Activated CD8-positive, alpha-beta memory T cell treated with anti-CD3 and anti-CD28 coated beads, Interleukin-2, amount 50 U/mL, for 4 hours (primary cell): ENCODE data around the gene WWC1.
"Not testable (repeated sequence)": the region's sequence is repeated elsewhere in the genome, so short reads cannot be mapped to it uniquely, and the experiment has no call there.

Experiments
- DNase-seq: peaks from one replicate; pipeline ENCODE4 v3.0.0-alpha.2; 2020

The WWC1 gene

DNA sequence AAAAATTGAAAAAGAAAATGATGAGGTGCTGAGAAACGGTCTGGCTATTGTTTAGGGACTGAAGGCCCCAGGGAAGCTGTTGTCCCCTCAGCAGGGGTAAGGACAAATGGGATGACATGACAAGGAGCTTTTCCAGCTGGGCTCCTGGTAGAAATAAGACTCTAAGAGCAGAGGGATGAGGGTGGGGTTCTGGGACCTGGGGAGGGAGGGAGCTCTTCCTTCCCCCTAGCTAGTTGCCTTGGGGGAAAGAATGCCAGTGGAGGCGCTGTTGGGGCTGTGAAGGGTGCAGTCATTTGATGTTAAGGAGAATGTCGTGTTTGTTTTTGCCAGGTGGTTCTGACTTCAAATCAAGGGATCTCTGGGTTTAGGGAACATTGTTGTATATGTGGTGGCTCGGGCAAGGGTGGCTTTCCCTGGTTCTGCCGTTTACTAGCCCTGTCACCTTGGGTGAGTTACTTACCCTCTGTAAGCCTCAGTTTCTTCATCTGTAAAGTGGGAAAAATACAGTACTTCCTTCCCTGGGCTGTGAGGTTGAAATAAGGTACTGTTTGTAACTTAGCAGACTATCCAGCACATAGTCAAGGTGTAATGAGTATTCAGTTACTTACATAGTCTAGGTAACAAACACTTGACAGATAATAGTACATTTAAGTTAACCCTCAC lies 47.8 kb downstream of the WWC1 start:
- DNase-seq, result no peak

DNA sequence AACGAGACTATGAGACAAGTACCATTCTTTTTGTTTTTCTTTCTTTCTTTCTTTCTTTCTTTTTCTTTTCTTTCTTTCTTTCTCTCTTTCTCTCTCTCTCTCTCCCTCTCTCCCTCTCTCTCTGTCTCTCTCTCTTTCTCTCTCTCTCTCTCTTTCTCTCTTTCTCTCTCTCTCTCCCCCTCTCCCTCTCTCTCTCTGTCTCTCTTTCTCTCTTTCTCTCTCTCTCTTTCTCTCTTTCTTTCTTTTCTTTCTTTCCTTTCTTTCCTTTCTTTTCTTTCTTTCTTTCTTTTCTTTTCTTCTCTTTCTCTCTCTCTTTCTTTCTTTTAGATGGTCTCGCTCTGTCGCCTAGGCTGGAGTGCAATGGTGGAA lies 48.3 kb downstream of the WWC1 start:
- not testable (repeated sequence) for DNase-seq

DNA sequence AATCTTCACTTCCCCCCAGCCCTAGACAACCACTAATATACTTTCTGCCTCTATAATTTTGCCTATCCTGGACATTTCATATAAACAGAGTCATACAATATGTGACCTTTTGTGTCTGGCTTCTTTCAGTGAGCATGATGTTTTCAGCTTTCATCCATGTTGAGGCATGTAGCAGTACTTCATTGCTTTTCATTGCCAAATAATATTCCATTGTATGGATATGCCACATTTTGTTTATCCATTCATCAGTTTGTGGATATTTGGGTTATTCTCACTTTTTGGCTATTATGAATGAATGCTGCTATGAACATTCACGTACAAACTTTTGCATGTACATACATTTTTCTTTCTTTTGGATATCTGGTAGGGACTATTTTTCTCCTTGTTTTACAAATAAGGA lies 49.0 kb downstream of the WWC1 start:
- no peak for DNase-seq

DNA sequence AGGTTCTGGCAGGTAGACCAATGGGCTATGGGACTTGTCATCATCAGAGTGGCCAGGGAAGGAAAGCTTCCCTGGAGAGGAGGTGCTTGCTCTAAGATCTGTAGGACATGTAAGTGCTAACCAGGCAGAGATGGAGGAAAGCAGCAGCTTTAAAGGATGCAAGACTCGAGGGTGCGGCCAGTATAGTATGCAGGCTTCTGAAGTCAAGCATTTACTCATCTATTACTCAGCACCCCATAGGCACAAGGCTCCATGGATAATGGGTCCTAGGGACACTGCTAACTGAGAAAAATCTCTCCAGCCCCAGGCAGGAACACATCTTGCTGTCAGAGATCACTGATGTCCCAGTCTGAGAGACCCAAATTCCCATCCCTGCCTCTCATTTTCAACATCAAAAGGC lies 49.7 kb downstream of the WWC1 start:
- no peak for DNase-seq

DNA sequence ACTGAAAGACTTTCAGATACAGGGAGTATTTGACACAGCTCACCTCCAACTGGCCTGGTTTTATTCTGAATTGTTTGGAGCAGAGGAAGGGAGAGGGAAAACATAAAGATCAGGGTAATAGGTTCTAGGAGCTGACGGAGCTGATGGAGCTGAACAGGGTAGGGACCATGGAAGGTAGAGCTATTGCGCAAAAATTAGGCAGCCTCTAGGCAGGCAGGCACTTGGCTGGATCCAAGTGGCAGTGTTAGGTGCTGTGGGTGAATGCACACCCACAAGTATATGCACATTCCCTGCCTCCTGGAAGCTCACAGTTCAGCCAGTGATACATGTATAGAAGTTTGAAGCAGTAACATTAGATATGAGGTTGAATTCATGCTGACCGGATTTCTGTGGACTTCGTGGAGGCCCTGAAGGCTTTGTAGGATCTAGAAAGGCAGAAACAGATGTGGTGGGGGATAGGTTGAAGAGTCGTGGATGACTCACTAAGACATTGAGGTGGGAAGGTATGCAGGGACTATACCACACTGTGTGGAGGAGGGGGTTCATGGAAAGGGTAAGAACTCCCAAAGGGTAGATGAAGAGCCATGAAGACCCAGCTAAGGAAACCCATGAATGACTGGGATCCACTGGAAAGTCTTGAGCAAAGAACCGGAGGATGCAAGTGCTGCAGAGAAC lies 50.8 kb downstream of the WWC1 start:
- DNase-seq, result no peak

DNA sequence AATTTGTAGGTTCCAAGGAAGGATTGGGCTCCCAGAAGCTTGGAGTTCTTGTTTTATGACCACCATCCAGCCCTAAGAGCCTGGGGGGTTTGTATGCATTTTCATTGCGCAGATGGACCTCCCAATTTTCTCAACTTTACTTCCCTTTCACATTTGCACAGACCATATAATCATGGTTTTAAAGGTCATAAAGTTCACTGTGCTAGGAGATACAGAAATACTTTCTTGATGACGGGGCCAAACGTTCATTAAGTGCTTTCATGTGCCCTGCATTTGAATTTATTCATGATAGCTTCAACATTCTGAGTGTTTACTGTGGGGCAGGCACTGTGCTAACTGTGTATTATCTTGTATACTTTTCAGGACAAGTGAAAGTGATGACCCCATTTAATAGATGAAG lies 51.5 kb downstream of the WWC1 start:
- no peak for DNase-seq

DNA sequence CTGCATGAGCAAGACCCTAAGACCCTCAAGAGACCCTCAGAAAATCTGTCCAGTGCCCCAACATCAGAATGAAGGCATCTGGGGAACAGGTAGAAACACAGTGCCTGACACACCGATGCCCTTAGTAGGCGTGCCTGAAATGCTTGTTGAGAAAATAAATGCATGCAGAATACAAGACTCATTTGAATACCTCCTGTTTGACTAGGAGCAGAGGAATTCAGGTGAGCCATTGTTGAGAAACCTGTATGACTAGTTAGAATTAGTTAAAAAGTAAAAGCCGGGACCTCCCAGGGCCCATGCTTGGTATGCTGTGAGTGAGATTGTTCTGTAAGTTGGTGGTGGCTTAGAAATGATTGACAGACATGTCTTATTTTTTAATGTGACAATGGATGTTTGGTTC lies 55.0 kb downstream of the WWC1 start:
- DNase-seq, result no peak

DNA sequence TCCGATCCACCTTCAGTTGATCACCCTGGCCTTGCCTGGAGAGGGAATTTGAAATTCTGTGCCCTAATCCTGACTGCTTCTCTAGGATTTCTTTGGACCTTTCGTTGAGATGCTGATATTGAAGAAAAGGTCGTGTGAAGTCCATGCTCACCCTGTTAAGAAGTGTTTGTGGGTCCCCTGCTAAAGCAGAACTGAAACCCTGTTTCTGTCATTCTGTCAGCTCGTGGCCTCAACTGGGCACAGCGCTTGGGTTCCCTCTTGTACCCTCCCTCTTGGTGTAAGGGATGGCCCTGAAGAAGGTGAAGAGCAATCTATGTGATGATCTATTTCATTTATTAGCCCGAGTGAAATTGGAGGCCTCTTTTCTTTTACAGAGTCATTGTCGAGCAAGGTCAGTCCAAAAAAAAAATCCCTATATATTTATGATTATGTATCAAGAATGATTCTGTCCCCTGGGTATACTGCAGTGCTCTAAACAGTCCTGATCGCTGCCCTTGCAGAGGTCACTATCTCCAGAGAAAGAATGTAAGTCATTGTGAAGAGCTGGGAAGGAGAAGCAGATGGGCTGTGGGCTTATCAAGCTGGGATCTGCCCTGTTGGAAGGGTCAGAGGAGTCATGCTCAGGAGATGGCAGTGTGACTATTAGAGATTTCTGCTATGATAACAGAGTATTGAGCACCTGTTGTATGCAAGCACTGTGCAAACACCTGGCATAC lies 56.1 kb downstream of the WWC1 start:
- no peak for DNase-seq

DNA sequence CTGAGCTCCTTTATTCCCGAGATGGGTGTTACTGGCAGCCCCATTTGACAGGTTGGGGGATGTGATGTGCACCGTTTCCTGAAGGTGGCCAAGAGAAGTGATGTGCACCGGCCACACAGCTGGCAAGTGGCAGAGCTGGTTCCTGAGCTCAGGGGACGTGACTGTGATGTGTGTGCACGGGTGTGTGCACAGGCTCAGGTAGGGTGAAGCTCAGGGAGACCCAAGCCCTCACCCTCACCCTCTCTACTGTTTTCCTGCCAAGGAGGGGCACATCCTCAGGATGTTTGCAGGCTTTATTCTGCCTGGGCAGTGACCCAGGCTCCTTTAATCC lies 56.6 kb downstream of the WWC1 start:
- DNase-seq, result no peak

DNA sequence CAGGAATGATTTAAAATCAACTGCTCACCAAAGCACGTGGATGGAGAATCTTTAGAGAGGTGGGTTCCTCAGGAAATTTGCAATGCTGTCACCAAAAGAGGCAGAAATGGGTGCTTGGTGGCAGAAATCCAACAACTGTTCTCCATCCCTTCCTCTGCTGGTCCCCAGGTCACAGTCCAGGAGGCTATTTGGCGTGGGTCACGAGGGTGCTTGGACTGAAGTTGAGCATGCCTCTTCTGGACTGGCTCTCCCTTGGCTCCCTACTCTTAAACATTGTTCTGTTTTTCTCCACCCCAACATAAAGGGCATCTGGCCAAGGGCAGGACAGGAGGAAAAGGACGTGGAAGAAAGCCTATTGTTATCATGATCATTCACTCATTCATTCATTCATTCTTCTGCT lies 58.9 kb downstream of the WWC1 start:
- DNase-seq, result no peak

DNA sequence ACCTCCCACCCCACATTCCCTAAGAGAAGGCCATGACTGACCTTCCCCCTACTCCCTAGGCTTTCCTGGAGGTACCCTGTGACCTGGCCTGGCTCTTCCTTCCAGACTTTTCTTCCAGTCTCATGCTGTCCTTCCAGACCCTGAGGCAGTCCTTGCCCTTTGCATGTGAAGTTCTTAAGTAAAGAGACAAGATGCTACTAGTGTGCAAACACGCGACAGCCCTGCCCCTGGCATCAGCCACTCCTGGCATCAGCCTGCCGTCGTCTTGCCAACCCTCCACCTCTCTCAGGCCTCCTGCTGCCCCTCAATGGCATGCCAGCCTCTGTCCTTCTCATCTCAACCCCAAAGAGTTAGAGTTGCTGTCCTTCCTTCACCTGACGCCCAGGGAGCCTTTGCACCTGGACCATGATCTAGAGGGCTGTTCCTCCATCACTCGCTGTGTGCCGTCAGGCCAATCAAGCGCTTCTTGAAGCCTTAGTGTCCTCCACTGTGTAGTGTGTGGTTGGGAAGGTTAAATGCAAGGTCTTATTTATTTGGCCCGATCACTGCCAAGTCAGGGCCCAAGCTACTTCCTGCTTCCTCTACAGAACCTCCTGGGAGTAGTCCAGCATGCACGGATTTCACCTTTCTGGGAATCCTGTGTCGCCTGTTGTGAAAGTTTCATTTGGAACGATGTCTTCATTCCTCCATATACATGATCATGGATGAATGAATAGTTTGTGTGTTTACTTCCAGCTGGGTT lies 61.9 kb downstream of the WWC1 start:
- no peak for DNase-seq

DNA sequence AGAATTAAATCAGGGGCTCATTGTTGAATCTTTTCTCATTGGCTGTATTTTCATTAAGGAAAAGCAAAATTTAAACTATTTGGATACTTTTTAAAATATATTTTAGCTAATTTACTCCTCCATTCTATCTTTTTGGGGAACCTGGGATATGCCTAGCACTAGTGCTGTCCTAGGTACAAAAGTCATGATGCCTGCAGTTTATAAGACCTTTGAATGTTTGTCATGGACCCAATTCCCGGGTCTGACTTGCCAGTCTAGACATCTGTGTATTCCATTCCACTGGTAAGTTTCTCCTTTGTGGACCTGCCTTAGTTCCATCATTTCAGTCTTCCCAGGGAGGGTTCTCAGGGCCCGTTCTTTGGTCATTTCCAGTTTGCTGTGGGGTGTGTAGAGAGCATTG lies 63.0 kb downstream of the WWC1 start:
- no peak for DNase-seq

DNA sequence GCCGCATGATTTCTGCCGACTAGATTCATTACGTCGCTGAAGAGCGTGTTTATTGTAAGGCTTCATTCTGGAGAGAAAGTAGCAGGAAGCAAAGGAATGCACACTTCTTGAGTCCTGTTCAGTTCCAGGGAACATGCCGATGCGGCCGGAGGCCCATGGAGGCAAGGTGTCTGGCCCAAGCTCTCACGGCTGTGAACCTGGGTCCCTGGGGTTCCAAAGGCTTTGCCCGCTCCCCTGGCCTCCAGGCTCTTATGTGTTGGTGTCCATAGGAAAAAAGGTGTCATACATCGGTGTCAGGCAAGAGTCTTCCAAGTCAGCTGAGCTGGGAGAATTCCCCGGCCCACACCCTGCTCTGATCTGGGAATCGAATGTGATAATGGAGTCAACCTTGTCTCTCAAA lies 64.7 kb downstream of the WWC1 start:
- no peak for DNase-seq

DNA sequence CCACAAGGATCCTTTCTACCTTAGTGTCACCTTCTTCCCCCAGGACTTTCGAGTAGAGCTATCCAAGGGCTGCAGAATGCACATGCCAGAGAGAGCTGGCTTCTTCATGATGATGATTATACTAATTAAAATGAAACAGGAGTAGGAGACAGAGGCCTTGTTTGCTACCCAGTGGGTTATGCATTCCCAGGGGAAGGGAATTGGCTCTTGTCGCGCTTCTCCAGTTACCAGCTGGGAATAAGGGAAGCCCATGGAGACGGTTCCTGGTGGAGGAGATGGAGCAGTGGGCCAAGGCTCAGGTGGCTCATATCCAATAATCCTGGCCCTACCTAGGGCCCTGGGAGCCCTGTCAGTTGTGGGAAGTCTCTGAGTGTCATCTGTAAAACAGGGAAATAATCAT lies 65.1 kb downstream of the WWC1 start:
- no peak for DNase-seq

DNA sequence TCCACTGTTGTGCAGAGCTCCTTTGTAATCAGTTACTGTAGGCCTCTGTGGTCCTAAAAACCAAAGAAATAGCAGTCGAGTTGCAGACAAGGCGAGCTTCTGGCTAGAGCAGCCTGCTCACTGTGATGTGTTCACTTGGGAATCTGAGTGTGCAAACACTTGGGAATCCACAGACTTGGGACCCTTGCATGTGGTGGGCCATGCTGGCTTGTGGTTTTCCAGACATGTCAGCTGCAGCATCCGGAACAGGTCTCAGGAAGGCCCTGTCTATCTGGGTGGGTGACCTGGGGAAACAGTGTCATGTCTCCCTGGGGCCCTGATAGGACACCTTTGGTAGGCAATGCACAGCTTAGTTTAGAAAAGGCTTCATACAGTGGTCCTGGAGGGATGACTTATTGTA lies 66.4 kb downstream of the WWC1 start:
- DNase-seq, result no peak

DNA sequence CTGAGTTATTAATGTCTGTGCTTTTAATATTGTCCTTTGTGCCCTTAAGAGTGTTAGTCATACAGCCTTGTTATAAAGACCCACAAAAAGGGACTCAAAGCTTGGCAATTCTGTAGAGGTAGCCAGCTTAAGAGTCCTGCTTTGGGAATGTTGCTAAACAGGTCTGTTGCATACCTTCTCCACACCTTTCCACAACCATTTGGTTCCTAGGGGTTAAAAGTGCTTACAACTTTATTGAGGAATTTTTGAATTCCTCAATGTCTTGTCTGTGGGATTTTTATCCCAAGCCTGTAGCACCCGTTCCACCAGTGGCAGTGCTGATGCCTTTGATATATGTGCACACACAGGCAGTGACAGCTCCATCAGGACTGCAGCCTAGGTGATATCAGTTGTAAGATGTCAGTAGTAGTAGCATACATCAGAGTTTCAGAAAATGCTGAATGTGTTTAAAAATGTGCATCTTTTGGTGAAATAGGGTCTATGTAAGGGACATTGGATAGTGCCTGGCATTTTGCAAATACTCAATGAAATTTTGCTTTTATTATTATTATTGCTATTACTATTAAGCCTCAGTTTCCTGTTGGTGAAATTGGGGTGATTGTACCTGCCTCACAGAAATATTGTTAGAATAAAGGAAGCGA lies 68.5 kb downstream of the WWC1 start:
- no peak for DNase-seq

DNA sequence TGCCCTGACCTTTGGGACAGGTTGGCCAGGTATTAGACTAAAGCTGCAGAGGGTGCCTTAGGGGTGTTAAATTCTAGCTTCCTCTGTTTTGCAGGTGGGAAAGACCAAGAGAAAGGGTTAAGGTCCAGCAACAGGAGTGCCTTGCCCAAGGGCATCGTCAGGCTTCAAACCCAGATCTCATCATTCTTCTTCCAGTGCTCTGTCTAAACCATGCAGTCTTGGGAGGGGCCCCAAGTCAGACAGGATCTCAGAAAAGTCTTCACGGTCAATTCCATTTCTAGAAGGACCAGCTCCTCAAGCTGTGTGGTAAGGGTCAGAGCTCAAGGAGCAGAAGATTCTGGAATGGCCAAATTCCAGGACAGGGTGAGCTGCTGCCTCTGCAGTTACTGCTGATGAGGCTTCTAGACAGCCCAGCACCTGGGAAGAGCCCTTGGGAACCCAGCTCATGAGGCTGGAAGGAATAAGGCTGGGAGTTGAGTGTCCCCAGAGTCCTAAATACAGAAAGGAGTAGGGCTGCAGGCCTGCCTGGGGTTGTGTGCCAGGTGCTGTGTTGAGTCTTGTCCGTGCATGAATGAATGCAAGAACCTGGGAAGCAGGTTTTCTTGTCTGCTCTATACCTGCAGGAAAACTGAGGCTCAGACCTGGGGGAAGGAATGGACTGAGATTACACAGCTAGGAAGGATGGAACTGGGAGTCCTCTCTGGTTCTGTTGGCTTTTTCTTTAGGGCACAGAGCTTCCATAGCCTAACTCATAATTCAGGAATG lies 69.3 kb downstream of the WWC1 start:
- no peak for DNase-seq

DNA sequence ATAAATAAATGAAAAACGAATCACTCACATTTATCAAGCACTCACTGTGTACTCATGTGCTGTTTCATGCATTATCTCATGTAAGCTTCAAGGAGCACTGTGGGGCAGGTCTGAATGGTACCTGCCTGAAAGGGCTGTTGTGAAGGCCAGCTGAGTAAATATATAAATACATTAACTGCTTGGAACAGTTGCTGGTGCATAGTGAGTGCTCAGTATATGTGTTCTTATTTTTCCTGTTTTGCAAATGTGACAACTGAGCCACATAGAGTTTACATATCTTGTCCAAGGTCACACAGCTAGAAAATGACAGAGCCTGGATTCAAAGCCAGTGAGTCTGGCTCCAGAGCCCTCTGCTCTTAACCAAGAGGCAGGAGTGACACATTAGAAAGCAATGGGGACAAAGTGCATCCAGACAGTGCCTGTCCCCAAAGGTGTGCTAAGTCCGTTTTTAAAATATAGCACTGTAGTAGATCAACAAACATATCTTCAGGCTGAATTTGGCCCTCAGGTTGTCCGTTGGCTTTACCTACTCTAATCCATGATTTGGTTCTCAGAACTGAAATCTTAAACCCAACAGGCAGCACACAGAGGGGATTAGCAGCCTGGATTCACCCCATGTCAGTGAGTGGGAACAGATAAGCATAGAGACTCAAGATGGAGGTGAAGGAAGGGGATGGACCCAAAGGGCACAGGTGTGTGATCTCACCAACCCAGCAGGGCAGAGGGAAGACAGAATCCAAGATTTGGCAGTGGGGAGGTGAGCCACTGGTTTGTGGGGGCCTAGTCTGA lies 70.8 kb downstream of the WWC1 start:
- no peak for DNase-seq

DNA sequence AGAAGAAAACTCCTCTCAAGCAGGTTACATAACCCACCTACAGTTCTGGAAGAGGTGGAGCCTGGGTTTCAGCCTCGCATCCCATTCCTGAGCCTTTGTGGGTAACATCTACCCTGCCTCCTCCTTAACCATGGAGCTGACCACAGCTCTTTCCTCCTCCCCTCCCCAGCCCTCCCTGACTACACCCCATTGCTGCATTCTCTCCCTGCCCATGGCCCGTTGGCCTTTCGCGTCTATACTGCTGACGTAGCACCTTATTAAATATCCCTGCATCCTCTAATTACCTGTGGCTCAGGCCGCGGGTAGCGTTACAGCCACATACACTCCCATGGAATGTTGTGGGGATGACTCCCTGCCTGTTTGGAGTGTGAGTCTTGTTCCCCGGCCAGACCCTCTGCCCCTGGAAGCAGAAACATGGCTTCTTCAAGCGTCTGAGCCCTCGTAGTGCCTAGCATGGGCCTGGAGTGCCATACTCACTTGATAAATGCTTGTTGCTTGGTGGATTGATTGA lies 72.8 kb downstream of the WWC1 start:
- no peak for DNase-seq

DNA sequence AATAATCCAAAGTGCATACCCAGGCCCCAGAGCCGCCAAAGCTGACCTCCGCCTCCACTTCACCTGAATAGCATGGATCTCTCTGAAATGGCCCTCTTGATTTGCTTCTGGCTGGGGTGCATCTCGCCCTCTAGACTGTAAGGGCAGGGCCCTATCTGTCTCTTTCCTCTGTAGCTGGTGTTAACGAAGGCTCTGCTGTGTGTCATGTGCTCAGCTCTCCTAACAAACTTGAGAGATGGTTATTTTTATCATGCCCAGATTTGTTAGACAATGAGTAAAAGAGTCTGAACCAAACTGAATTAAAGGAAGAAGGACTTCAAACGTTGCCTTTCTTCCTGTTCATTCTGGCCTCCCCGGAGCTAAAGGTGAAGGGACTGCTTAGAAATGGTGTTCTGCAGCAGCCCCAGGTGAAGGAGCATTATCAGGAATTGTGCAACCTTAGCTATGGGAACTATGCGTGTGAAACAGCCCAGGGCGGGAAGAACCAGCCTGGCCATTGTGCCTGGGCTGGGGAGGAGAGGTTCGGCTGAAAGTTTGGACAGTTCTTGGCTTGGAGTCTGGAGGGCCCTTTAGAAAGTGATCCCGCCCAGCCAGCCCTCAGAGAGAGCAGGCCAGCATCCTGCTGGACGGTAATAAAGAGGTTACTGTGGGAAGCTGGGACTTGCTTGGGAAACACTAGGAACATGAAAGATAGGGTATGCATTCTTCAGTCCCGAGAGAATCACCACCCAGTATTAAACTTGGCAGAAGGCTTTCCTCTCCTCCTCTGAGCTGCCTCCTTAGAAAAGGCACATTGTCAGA lies 73.5 kb downstream of the WWC1 start:
- DNase-seq, result no peak
